Uterus (tissue), 2 donors: ENCODE measurements around the gene SLC16A7.

Source experiments
- CTCF ChIP-seq, 4 experiments: fragments of 200-600 bp in 2 of 4; fragments of 450-650 bp in 2 of 4; sonication (generic) in 2 of 4; IDR thresholded peaks; one replicate each; pipeline ENCODE4 v1.5.1; 2016 to 2019; ENCODE audit warnings: antibody characterized with exemption in 4 of 4, mild to moderate bottlenecking in 2 of 4, moderate library complexity in 1 of 4
- POLR2A ChIP-seq, 2 donors: fragments of 450-650 bp; IDR thresholded peaks; one replicate each; pipeline ENCODE4 v1.6.1; 2016; ENCODE audit warnings: antibody characterized with exemption in 2 of 2, mild to moderate bottlenecking in 1 of 2, moderate library complexity in 1 of 2

GRCh38 chr12:59593761-59594160 lies 2.1 kb upstream of the SLC16A7 start:
- TF ChIP-seq POLR2A (IDR thresholded peaks at IDR 0.05) (no peak), CTCF (IDR thresholded peaks at IDR 0.05) (no peak)
